K562 (cell line): Measurements from ENCODE around the gene MRTFB.

Experiments
- FOXK2 ChIP-seq, 2 experiments: fragments of 450-650 bp; IDR thresholded peaks in 1 of 2; conservative IDR thresholded peaks in 1 of 2; 2 replicates each; pipeline ENCODE4 v1.6.1; 2016; ENCODE audit warnings: low read depth in 2 of 2, mild to moderate bottlenecking in 1 of 2
- POLR2AphosphoS5 ChIP-seq: IDR thresholded peaks from 2 replicates; pipeline ENCODE4 v1.6.1; 2011; ENCODE audit warnings: mild to moderate bottlenecking, low read depth, low read length, moderate library complexity; ENCODE audit not compliant: control insufficient read depth, insufficient read depth
- SMAD3 ChIP-seq: fragments of 450-650 bp; formaldehyde crosslinking; conservative IDR thresholded peaks from 2 replicates; pipeline ENCODE4 v1.4.0; 2020; ENCODE audit warnings: mild to moderate bottlenecking
- ZNF431 ChIP-seq: sonication (generic); formaldehyde crosslinking; IDR thresholded peaks from 2 replicates; pipeline ENCODE4 v1.8.0; 2022; ENCODE audit warnings: mild to moderate bottlenecking, missing genetic modification reagents
- TF ChIP-seq, protein P1 (sequence below), 3 experiments: IDR thresholded peaks in 2 of 3; conservative IDR thresholded peaks in 1 of 3; 2 replicates each; pipeline ENCODE4 v1.5.1; 2011 to 2012; ENCODE audit warnings: low read length in 3 of 3, mild to moderate bottlenecking in 3 of 3, control low read depth in 2 of 3, improper control_type of control experiment in 1 of 3, inconsistent platforms in 1 of 3, low read depth in 1 of 3, mixed read lengths in 1 of 3, moderate library complexity in 1 of 3; ENCODE audit not compliant: insufficient read depth in 2 of 3

DNA sequence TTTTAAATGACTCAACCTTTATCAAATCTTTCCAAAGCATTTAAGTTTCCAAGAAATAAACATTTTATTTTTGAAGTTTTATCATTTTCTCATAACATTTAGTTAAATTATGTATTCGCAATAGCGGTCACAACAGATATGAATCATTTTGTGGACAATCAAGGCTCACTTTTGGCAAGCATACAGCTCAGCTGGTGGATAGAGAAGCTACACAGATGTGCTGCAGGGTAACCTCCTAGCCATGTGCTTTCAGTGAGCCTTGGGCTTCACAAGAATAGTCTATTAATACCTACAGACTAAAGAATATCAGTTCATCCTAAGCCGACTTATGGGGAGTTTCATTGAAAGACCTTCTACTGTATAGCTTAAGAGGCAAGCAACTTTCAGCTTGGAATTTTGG, 144.8 kb downstream of the MRTFB start:
- TF ChIP-seq POLR2AphosphoS5 (no peak), SMAD3 (CRISPR knock-in tag) (no peak), ZNF431 (CRISPR knock-in tag) (no peak), FOXK2 (conservative IDR thresholded peaks at IDR 0.05 in 1 of 2, IDR thresholded peaks at IDR 0.05 in 1 of 2; ENCODE audit: low read depth in 2 of 2) (no peak)
- TF ChIP-seq, protein P1, sequence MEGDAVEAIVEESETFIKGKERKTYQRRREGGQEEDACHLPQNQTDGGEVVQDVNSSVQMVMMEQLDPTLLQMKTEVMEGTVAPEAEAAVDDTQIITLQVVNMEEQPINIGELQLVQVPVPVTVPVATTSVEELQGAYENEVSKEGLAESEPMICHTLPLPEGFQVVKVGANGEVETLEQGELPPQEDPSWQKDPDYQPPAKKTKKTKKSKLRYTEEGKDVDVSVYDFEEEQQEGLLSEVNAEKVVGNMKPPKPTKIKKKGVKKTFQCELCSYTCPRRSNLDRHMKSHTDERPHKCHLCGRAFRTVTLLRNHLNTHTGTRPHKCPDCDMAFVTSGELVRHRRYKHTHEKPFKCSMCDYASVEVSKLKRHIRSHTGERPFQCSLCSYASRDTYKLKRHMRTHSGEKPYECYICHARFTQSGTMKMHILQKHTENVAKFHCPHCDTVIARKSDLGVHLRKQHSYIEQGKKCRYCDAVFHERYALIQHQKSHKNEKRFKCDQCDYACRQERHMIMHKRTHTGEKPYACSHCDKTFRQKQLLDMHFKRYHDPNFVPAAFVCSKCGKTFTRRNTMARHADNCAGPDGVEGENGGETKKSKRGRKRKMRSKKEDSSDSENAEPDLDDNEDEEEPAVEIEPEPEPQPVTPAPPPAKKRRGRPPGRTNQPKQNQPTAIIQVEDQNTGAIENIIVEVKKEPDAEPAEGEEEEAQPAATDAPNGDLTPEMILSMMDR (IDR thresholded peaks at IDR 0.05 in 2 of 3, conservative IDR thresholded peaks at IDR 0.05 in 1 of 3; ENCODE audit: insufficient read depth in 2 of 3, low read depth in 1 of 3, low read length in 3 of 3) = no peak
